Rectal smooth muscle tissue (tissue), 1 donor: ENCODE measurements around the gene HCRTR1.
A peak's percentile ranks its signal among the peaks of the same experiment; 100 is the strongest.

Experiments used
- H3K27ac ChIP-seq: one replicate; pipeline ENCODE4 v1.7.0; 2013; ENCODE audit warnings: low read depth, low read length, inconsistent platforms
- H3K27me3 ChIP-seq: one replicate; pipeline ENCODE4 v1.7.0; 2013; ENCODE audit warnings: low read length; ENCODE audit not compliant: control insufficient read depth, insufficient read depth
- H3K36me3 ChIP-seq: one replicate; pipeline ENCODE4 v1.7.0; 2013; ENCODE audit warnings: low read length; ENCODE audit not compliant: control insufficient read depth, insufficient read depth
- H3K4me1 ChIP-seq: one replicate; pipeline ENCODE4 v1.7.0; 2013; ENCODE audit warnings: low read length; ENCODE audit not compliant: control insufficient read depth, insufficient read depth
- H3K4me3 ChIP-seq: one replicate; pipeline ENCODE4 v1.7.0; 2013; ENCODE audit warnings: low read length
- H3K9ac ChIP-seq: one replicate; pipeline ENCODE4 v1.7.0; 2013; ENCODE audit warnings: low read length

HCRTR1 gene

DNA sequence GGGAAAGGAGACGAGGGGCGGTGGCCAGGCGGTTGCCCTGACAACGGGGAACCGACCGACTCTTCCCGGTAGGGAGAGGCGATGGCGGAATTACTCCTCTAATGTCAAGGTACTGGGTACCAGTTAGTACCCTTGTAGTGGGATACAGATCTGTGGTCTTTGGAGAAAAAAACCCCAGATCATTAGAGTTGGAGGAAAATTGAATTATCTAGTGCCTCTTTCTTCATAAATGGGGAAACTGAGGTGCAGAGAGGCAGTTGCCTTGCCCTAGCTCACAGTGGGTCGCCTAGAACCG, 27.7 kb downstream of the HCRTR1 start:
- Histone ChIP-seq H3K4me1 (peaks cover 19% of the 10 kb centered on the region), H3K9ac (peak overlapping the region; percentile 94), H3K27me3 (no peaks in the 10 kb centered on the region), H3K27ac (peak overlapping the region; percentile 100), H3K4me3 (peak overlapping the region; percentile 99), H3K36me3 (no peaks in the 10 kb centered on the region)

DNA sequence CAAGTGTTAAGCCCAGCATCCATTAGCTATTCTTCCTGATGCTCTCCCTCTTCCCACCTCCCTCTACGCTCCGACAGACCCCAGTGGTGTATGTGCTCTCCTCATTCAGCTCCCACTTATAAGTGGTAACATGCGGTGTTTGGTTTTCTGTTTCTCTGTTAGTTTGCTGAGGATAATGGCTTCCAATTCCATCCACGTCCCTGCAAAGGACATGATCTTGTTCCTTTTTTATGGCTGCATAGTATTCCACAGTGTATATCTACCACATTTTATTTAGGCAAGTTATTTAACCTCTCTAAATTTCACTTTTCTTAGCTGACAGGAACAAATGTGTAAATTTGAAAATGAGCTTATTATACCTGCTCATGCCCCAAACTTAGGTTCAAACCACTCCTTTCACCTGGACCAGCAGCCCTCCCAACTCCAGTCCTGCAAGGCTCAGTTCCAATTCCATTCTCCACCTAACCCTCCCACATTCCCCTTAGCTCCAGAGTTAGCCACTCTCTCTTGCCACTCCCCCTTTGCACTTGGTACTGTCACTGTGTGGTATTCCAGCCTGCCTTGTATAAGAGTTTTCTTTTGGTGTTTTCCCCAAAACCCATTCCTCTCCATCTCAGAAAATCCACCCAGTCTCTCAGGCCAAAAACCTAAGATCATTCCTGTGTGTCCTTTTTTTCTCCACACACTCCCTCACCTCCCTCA, 28.9 kb downstream of the HCRTR1 start:
- Histone ChIP-seq H3K27me3 (no peaks in the 10 kb centered on the region), H3K9ac (no peak overlapping the region), H3K4me1 (peaks cover 21% of the 10 kb centered on the region), H3K36me3 (no peaks in the 10 kb centered on the region), H3K27ac (no peak overlapping the region), H3K4me3 (no peak overlapping the region)

DNA sequence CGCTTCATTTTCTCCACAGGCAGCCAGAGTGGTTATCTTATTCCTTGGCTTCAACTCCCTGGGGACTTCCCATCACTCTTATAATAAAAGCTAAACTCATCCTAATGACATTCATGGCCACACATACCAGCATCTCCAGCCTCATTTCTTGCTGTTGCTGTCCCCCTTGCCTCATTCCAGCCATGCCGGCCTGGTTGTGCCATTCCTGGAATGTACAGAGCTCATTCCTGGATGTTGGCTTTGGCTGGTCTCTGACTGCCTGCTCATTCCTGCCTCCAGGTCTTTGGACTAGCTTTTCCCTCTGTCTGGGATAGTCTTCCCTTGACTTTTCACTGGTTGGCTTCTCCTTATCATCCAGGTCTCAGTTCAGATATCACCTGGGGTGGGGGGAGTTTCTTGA, 29.6 kb downstream of the HCRTR1 start:
- Histone ChIP-seq H3K9ac (no peak overlapping the region), H3K4me1 (peaks cover 21% of the 10 kb centered on the region), H3K4me3 (no peak overlapping the region), H3K36me3 (no peaks in the 10 kb centered on the region), H3K27ac (no peak overlapping the region), H3K27me3 (no peaks in the 10 kb centered on the region)

DNA sequence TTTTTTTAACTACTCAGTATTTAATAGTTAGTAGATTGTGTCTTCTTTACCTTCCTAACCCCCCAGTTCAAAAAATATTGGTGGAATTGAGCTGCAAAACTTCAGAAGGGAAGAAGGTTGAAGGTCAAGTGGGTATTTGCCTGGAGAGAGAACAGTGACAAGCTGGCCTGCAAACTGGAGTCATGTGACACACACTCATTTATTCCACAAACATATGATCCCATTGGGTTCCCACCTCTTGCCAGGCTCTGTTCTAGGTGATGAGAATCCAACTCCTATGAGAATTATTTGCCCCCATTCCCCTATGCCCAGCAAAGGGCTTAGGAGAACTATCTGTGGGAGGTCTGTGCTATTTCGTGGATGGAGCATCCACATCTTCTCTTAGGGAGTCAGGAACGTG, 30.7 kb downstream of the HCRTR1 start:
- peaks cover 21% of the 10 kb centered on the region for H3K4me1 ChIP-seq
- H3K9ac ChIP-seq, result no peak overlapping the region
- H3K4me3 ChIP-seq, result no peak overlapping the region
- H3K36me3 ChIP-seq, result no peaks in the 10 kb centered on the region
- no peaks in the 10 kb centered on the region for H3K27me3 ChIP-seq
- H3K27ac ChIP-seq, result no peak overlapping the region

DNA sequence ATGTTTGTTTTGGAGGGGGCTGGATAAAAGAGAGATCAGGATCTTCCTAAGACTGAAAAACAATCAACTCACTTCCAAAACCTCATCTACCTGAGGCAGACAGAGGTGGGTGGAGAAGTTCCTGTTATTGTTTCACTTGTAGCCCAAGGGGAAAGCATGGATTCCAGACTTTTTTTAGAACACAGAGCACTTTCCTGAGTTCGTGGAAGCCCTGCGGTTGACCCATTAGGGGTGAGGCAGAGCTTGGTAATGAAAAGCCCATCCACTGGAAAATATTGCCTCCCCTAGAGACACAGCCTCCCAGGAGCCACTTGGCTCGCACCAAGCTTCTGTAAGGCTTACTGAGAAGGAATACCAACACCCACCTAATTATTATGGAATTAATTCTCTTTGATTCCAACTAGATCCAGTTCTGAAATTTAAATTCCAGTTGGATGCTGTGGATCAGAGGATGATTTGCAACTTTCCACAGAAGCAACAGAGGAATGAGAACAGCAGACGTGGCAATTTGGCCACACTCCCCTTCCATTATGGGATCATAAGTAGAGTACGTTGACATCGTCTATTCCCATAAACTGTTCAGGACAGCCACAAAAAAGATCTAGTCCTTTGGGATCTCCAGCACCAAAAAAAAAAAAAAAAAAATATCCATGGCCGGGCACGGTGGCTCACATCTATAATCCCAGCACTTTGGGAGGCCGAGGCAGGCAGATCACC, 31.3 kb downstream of the HCRTR1 start:
- H3K4me3 ChIP-seq, result no peak overlapping the region
- no peak overlapping the region for H3K9ac ChIP-seq
- H3K36me3 ChIP-seq, result no peaks in the 10 kb centered on the region
- H3K27me3 ChIP-seq, result no peaks in the 10 kb centered on the region
- H3K27ac ChIP-seq, result no peak overlapping the region
- H3K4me1 ChIP-seq, result peaks cover 15% of the 10 kb centered on the region

DNA sequence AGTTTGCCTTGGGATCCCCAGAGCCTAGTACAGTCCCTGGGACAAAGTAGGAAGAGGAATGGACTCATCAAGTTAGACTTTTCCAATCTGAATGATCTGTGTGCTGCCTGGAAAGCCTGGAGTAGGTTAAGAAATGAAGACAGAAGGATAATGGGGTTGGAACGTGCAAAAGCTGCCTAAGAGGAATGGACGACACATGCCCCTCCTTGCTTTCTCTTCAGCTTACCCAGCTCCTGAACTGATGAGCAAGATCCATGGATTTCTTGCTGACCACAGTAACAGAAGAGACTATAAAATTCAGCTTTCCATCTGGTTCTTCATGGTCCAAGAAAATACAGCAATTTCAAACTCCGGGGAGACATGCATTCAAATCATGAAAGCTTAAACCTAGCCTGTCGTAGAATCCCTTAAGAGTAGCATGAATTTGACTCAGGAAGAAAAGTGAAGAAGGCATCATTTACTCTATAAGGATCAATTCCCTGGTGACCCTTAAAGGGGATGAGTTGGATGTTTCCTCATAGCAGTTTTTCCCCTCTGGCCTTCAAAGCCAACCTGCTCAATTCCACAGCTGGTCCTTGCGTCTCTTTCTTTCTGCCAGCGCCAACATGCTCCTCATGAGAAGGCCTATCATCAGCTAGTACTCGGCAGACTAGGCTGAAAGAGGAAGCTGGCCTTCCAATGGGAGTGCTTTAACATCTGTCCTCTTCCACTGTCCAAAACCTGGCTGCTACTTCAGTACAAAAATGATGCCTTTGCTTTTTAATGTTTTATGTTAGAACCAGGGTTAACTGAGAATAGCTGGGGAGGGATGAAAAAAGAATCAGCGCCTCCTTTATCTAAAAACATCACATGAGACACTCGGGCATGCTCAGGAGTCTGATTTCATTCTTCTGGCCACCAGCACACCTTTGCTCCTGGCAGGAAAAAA, 32.9 kb downstream of the HCRTR1 start:
- Histone ChIP-seq H3K9ac (no peak overlapping the region), H3K27ac (peak overlapping the region; percentile 12), H3K4me1 (peaks cover 10% of the 10 kb centered on the region), H3K36me3 (no peaks in the 10 kb centered on the region), H3K27me3 (no peaks in the 10 kb centered on the region), H3K4me3 (no peak overlapping the region)

DNA sequence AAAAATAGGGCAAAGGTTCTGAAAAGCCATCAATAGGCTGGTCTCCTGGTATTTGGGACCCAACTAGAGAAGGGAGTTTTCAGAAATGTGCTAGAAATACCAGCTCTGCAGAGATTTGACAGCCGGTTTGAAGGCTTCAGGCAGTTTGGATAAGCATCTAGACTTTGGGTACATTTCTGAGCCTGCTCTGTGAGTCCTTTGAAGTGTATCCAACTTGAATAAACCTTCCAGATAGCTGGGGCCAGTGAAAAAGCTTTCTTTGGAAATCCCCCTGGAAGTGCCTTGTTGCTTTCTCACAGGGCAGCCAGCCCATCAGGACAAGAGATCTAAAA, 33.6 kb downstream of the HCRTR1 start:
- Histone ChIP-seq H3K4me3 (no peak overlapping the region), H3K36me3 (no peaks in the 10 kb centered on the region), H3K27ac (peak overlapping the region; percentile 12), H3K9ac (no peak overlapping the region), H3K27me3 (no peaks in the 10 kb centered on the region), H3K4me1 (peaks cover 6% of the 10 kb centered on the region)

DNA sequence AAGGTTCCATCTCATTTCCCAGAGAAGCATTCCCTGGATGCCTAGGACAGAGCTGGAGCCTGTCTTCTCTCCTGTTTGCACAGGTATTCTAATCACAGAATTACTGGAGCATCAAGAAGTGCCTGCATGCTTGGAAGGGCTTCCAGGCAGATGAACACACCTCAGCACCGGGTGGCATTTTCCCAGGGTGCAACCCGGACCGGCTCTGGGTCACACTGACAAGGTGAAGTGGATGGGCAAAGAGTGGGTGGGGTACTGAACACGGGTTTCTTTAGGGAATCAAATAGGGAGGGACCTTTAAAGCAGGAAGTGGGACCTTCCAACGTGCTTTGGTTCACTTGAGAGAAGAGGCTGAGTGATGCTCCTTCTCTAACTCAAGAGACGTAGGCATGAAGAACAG, 34.3 kb downstream of the HCRTR1 start:
- Histone ChIP-seq H3K27ac (no peak overlapping the region), H3K9ac (no peak overlapping the region), H3K4me1 (peaks cover 6% of the 10 kb centered on the region), H3K27me3 (no peaks in the 10 kb centered on the region), H3K36me3 (no peaks in the 10 kb centered on the region), H3K4me3 (no peak overlapping the region)

DNA sequence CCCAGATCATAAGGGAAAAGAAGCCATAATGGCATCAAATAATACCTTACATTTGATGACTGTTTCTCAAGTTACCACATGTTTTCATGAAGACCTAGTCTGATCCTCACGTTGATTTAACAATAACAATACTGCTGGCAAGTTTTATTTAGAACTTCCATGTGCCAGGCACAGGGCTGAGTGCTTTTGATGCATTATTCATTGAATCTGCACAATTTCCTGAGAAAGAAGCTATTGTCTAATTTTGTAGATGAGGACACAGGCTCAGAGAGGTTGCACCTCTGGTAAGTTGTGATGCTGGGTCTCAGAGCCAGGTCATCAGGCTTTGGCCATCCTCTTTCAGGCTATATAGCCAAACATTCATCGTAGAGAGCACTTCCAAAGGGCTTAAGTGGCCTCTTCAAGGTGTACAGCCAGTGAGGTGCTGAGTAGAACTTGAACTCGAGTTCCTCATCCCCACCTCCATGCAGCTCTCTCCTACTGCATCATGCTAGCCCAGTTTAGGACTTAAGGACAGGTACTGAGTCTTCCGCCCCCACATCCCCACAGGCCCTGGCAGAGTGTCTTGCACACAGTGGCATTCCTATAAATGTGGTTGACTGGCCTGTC, 35.5 kb downstream of the HCRTR1 start:
- Histone ChIP-seq H3K27ac (no peak overlapping the region), H3K4me3 (no peak overlapping the region), H3K4me1 (peaks cover 6% of the 10 kb centered on the region), H3K27me3 (no peaks in the 10 kb centered on the region), H3K36me3 (no peaks in the 10 kb centered on the region), H3K9ac (no peak overlapping the region)

DNA sequence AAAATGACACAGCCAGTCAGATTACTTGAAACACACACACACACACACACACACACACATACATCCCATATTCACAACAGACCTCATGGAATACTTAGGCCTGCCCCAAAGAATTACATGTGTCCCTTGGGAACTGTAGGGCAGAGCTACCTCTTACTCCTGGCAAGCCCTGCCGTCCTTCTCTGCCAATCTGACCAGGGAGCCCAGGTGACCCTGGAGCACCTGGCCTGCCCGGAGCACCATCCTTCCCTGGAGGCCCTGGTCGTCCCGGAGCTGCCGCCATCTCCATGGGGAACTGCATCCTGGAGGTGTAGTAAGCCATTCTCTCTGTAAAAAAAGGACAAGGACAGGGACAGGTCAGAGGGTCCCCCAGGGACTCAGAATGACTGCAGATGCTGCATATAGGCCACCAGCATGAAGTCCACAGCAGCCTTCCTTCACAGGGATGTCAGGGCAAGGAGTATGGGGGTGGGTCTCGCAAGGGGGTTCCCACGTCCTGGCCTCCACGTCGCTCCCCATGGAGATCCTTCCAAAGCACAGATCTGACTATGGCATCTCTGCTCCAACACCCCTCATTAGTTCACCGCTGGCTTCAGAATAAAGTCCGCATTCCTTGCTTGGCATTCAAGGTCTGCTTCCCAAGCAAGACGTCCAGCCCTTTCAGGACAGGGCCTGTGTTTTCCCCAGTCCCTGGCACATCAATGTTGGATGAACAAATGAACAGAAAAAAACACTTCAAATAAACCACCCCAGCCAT, 36.4 kb downstream of the HCRTR1 start:
- Histone ChIP-seq H3K27ac (no peak overlapping the region), H3K36me3 (no peaks in the 10 kb centered on the region), H3K9ac (no peak overlapping the region), H3K27me3 (no peaks in the 10 kb centered on the region), H3K4me3 (no peak overlapping the region), H3K4me1 (peaks cover 6% of the 10 kb centered on the region)

DNA sequence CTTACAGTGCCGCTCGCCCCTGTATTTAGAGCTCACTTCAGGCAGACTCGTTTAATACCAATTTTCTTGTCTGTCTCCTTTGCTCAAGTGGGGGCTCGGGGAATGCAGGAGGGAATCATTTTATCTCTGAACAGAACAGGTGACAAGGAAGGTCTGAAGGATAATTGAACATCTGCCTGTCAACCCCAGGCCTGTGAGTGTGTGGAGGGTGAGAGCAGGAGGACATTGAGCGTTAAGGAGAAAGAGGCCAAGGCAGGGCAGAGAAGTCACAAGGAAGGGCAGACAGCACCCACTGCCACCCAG, 36.9 kb downstream of the HCRTR1 start:
- Histone ChIP-seq H3K4me3 (no peak overlapping the region), H3K4me1 (peaks cover 6% of the 10 kb centered on the region), H3K27me3 (no peaks in the 10 kb centered on the region), H3K36me3 (peaks cover 3% of the 10 kb centered on the region), H3K27ac (no peak overlapping the region), H3K9ac (no peak overlapping the region)

DNA sequence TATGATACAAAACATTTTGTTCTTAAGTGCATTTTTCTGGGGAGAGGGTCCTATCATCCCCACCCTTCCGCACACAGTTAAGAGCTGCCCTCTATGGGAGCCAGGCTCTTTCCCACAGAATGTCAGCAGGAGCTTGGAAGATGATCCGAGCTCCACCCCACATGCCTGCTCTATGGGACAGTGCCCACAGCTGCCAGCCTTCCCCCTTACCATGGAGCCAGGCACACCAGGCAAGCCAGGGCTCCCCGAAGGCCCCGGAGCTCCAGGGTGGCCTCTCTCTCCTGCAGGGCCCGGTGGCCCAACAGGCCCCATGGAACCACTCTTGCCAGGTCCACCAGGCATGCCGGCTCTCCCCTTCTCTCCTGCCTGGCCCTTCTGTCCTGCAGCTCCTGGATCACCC, 37.6 kb downstream of the HCRTR1 start:
- Histone ChIP-seq H3K27ac (no peak overlapping the region), H3K27me3 (no peaks in the 10 kb centered on the region), H3K36me3 (peaks cover 3% of the 10 kb centered on the region), H3K9ac (no peak overlapping the region), H3K4me3 (no peak overlapping the region), H3K4me1 (peaks cover 2% of the 10 kb centered on the region)
